K562 (cell line): ENCODE measurements around the gene DNAH3. TPM values are rescaled to one million over a fixed set of nuclear protein-coding genes. Genes with fewer than 3 reads are reported as not detected.

Experiments used
- CBFA2T3 ChIP-seq: fragments of 450-650 bp; IDR thresholded peaks from 2 replicates; pipeline ENCODE4 v1.6.1; 2017
- CEBPB ChIP-seq: fragments of 450-650 bp; IDR thresholded peaks from 2 replicates; pipeline ENCODE4 v1.6.1; 2016; ENCODE audit warnings: missing genetic modification characterization, missing compliant biosample characterization
- CHD1 ChIP-seq: fragments of 200-600 bp; sonication (generic); IDR thresholded peaks from one replicate; pipeline ENCODE4 v1.6.1; 2012; ENCODE audit warnings: mild to moderate bottlenecking, moderate library complexity, low read length, inconsistent platforms
- CXXC5 ChIP-seq: fragments of 250-450 bp; sonication (Bioruptor Pico); IDR thresholded peaks from 2 replicates; pipeline ENCODE4 v1.8.0; 2022; ENCODE audit warnings: inconsistent platforms, mild to moderate bottlenecking, moderate library complexity
- DMBX1 ChIP-seq: fragments of 250-450 bp; sonication (Bioruptor Pico); IDR thresholded peaks from 2 replicates; pipeline ENCODE4 v1.8.0; 2022; ENCODE audit warnings: inconsistent platforms, mild to moderate bottlenecking, moderate library complexity, borderline replicate concordance
- E2F3 ChIP-seq: fragments of 250-450 bp; sonication (Bioruptor Pico); IDR thresholded peaks from 2 replicates; pipeline ENCODE4 v1.4.0; 2020; ENCODE audit warnings: mild to moderate bottlenecking
- FOSL1 ChIP-seq: fragments of 200-800 bp; sonication (Bioruptor generic); conservative IDR thresholded peaks from 2 replicates; pipeline ENCODE4 v1.6.1; 2016; ENCODE audit warnings: missing genetic modification characterization, missing compliant biosample characterization
- HMGN3 ChIP-seq: IDR thresholded peaks from 2 replicates; pipeline ENCODE4 v1.6.1; 2011; ENCODE audit warnings: borderline replicate concordance, low read depth, mild to moderate bottlenecking, mixed read lengths, low read length; ENCODE audit not compliant: insufficient read length; ENCODE audit errors: extremely low read depth
- JUN ChIP-seq, 2 experiments: sonication (generic) in 1 of 2; formaldehyde crosslinking in 1 of 2; IDR thresholded peaks; 2 replicates each; pipeline versions ENCODE4 v1.6.1 to v1.8.0; 2012 to 2022; ENCODE audit warnings: borderline replicate concordance in 2 of 2, mild to moderate bottlenecking in 2 of 2, improper control_type of control experiment in 1 of 2, low read depth in 1 of 2, low read length in 1 of 2, missing genetic modification reagents in 1 of 2
- NFIC ChIP-seq: fragments of 450-650 bp; IDR thresholded peaks from 2 replicates; pipeline ENCODE4 v1.6.1; 2017; ENCODE audit warnings: mild to moderate bottlenecking, inconsistent platforms
- NFIX ChIP-seq: fragments of 250-450 bp; sonication (Bioruptor Pico); IDR thresholded peaks from 2 replicates; pipeline ENCODE4 v1.4.0; 2020; ENCODE audit warnings: low read depth, mild to moderate bottlenecking, moderate library complexity
- NR4A1 ChIP-seq, 2 experiments: fragments of 250-450 bp in 1 of 2; fragments of 450-650 bp in 1 of 2; sonication (Bioruptor Pico) in 1 of 2; IDR thresholded peaks; 2 replicates each; pipeline versions ENCODE4 v1.4.0 to v1.6.1; 2016 to 2020; ENCODE audit warnings: mild to moderate bottlenecking in 2 of 2, missing compliant biosample characterization in 1 of 2, missing genetic modification characterization in 1 of 2, moderate library complexity in 1 of 2
- POLR2G ChIP-seq: fragments of 200-400 bp; formaldehyde crosslinking; IDR thresholded peaks from 2 replicates; pipeline ENCODE4 v1.6.1; 2017; ENCODE audit warnings: low read depth, mild to moderate bottlenecking, antibody characterized with exemption, low read length, moderate library complexity
- RBM15 ChIP-seq: fragments of 200-400 bp; formaldehyde crosslinking; IDR thresholded peaks from 2 replicates; pipeline ENCODE4 v1.6.1; 2018; ENCODE audit warnings: mild to moderate bottlenecking, low read length, moderate library complexity; ENCODE audit not compliant: insufficient read depth
- RBM22 ChIP-seq: fragments of 200-400 bp; formaldehyde crosslinking; IDR thresholded peaks from 2 replicates; pipeline ENCODE4 v1.6.1; 2018; ENCODE audit warnings: low read length, low read depth; ENCODE audit not compliant: poor library complexity, severe bottlenecking
- RBM39 ChIP-seq: fragments of 200-400 bp; formaldehyde crosslinking; optimal IDR thresholded peaks from 2 replicates; pipeline ENCODE3; 2018; ENCODE audit warnings: low read depth, low read length
- WHSC1 ChIP-seq: IDR thresholded peaks from one replicate; pipeline ENCODE4 v1.6.1; 2012; ENCODE audit warnings: low read length, control low read depth, inconsistent platforms
- XRCC4 ChIP-seq: IDR thresholded peaks from one replicate; pipeline ENCODE4 v1.6.1; 2011; ENCODE audit not compliant: insufficient read depth, insufficient read length; ENCODE audit errors: extremely low read depth
- ZNF57 ChIP-seq: fragments of 450-650 bp; formaldehyde crosslinking; IDR thresholded peaks from 2 replicates; pipeline ENCODE4 v1.4.0; 2020; ENCODE audit warnings: mild to moderate bottlenecking, moderate library complexity
- polyA plus RNA-seq, 8 experiments: library from polyadenylated mRNA; depleted of rRNA in 4 of 8; stranded (reverse) in 5 of 8; unstranded in 3 of 8; fragments of >200 nt; fragmentation: Nextera tagmentation in 2 of 8; fragmentation: Illumina TruSeq in 1 of 8; extraction: Ambion mirVana in 2 of 8; extraction: Trizol in 1 of 8; gene quantifications; 2 replicates each; pipeline versions ENCODE4 v1.2.1 to v1.2.3, GENCODE V29; 2011 to 2014; ENCODE audit warnings: inconsistent platforms in 1 of 8, missing spikeins in 1 of 8
- total RNA-seq, 7 experiments: library from RNA; depleted of rRNA in 6 of 7; stranded (reverse); fragments of >200 nt in 6 of 7; fragmentation: Illumina TruSeq in 2 of 7; extraction: Trizol in 2 of 7; gene quantifications; 2 replicates each; pipeline versions ENCODE4 v1.2.1 to v1.2.3, GENCODE V29; 2011 to 2021; ENCODE audit warnings: low replicate concordance in 1 of 7
- TF ChIP-seq, protein P1 (sequence below), 2 experiments: fragments of 450-650 bp; IDR thresholded peaks; 2 replicates each; pipeline ENCODE4 v1.6.1; 2016
- TF ChIP-seq, protein P2 (sequence below): fragments of 450-650 bp; IDR thresholded peaks from 2 replicates; pipeline ENCODE4 v1.7.0; 2016; ENCODE audit warnings: borderline replicate concordance
- TF ChIP-seq, protein P3 (sequence below): sonication (generic); formaldehyde crosslinking; IDR thresholded peaks from 2 replicates; pipeline ENCODE4 v1.8.0; 2022; ENCODE audit warnings: mild to moderate bottlenecking, low read depth, missing genetic modification reagents

Gene DNAH3
- total and polyA plus RNA-seq, 9 of the 15 experiments (the other 6 are each of a cell fraction or from before 2014, with no cell fraction given), result 0.32 to 0.84 (median 0.44) TPM

- TF ChIP-seq, protein P1, sequence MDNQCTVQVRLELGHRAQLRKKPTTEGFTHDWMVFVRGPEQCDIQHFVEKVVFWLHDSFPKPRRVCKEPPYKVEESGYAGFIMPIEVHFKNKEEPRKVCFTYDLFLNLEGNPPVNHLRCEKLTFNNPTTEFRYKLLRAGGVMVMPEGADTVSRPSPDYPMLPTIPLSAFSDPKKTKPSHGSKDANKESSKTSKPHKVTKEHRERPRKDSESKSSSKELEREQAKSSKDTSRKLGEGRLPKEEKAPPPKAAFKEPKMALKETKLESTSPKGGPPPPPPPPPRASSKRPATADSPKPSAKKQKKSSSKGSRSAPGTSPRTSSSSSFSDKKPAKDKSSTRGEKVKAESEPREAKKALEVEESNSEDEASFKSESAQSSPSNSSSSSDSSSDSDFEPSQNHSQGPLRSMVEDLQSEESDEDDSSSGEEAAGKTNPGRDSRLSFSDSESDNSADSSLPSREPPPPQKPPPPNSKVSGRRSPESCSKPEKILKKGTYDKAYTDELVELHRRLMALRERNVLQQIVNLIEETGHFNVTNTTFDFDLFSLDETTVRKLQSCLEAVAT (IDR thresholded peaks at IDR 0.05), result no peak
- TF ChIP-seq NFIX (CRISPR knock-in tag), result no peak
- TF ChIP-seq XRCC4, result no peak
- no peak for TF ChIP-seq RBM22
- TF ChIP-seq NFIC, result peak; percentile 18; the same call in 1 of the 2 replicates
- TF ChIP-seq HMGN3, result peak; percentile 75
- TF ChIP-seq, protein P2, sequence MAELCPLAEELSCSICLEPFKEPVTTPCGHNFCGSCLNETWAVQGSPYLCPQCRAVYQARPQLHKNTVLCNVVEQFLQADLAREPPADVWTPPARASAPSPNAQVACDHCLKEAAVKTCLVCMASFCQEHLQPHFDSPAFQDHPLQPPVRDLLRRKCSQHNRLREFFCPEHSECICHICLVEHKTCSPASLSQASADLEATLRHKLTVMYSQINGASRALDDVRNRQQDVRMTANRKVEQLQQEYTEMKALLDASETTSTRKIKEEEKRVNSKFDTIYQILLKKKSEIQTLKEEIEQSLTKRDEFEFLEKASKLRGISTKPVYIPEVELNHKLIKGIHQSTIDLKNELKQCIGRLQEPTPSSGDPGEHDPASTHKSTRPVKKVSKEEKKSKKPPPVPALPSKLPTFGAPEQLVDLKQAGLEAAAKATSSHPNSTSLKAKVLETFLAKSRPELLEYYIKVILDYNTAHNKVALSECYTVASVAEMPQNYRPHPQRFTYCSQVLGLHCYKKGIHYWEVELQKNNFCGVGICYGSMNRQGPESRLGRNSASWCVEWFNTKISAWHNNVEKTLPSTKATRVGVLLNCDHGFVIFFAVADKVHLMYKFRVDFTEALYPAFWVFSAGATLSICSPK, result no peak
- no peak for TF ChIP-seq ZNF57 (CRISPR knock-in tag)
- TF ChIP-seq CXXC5 (CRISPR knock-in tag), result peak; percentile 51
- TF ChIP-seq NR4A1 (CRISPR knock-in tag; IDR thresholded peaks at IDR 0.05), result no peak
- no peak for TF ChIP-seq NR4A1 (tag; IDR thresholded peaks at IDR 0.05)
- TF ChIP-seq JUN (IDR thresholded peaks at IDR 0.05; ENCODE audit: borderline replicate concordance, low read depth, low read length), result no peak
- TF ChIP-seq JUN (CRISPR knock-in tag; IDR thresholded peaks at IDR 0.05; ENCODE audit: borderline replicate concordance), result no peak
- TF ChIP-seq DMBX1, result no peak
- no peak for TF ChIP-seq CHD1
- TF ChIP-seq, protein P3, sequence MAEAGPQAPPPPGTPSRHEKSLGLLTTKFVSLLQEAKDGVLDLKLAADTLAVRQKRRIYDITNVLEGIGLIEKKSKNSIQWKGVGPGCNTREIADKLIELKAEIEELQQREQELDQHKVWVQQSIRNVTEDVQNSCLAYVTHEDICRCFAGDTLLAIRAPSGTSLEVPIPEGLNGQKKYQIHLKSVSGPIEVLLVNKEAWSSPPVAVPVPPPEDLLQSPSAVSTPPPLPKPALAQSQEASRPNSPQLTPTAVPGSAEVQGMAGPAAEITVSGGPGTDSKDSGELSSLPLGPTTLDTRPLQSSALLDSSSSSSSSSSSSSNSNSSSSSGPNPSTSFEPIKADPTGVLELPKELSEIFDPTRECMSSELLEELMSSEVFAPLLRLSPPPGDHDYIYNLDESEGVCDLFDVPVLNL (CRISPR knock-in tag), result 0 out of 2 replicates have a peak, but pooled peaks have one; percentile 24
- 0 out of 2 replicates have a peak, but pooled peaks have one; percentile 34 for TF ChIP-seq FOSL1 (tag)
- TF ChIP-seq POLR2G, result peak; percentile 86
- no peak for TF ChIP-seq WHSC1
- TF ChIP-seq CEBPB (tag), result no peak
- TF ChIP-seq RBM15, result no peak
- TF ChIP-seq CBFA2T3, result no peak
- peak; percentile 53 for TF ChIP-seq RBM39
- 0 out of 2 replicates have a peak, but pooled peaks have one; percentile 33 for TF ChIP-seq E2F3 (CRISPR knock-in tag)
Measured at GRCh38 chr16:21158208-21159110, 7.8 kb upstream of the DNAH3 start, which contains the start of gene LDAF1 (continued).
